PFSK-1 (cell line): ENCODE measurements around the gene PCP2.

Source experiments
- POLR2AphosphoS5 ChIP-seq: IDR thresholded peaks from 2 replicates; pipeline ENCODE4 v1.6.1; 2012; ENCODE audit warnings: low read depth, mild to moderate bottlenecking, control low read depth, low read length, moderate library complexity
- SIN3A ChIP-seq: IDR thresholded peaks from 2 replicates; pipeline ENCODE4 v1.6.1; 2012; ENCODE audit warnings: mild to moderate bottlenecking, low read length, moderate library complexity, borderline replicate concordance; ENCODE audit not compliant: insufficient read depth
- TAF1 ChIP-seq: IDR thresholded peaks from 2 replicates; pipeline ENCODE4 v1.6.1; 2012; ENCODE audit warnings: low read length, control low read depth, borderline replicate concordance; ENCODE audit not compliant: insufficient read depth
- TF ChIP-seq, protein P1 (sequence below), 2 experiments: IDR thresholded peaks; 2 replicates each; pipeline versions ENCODE4 v1.6.1 to v1.8.0; 2011 to 2012; ENCODE audit warnings: low read depth in 2 of 2, low read length in 2 of 2, control low read depth in 1 of 2, inconsistent platforms in 1 of 2, mild to moderate bottlenecking in 1 of 2, moderate library complexity in 1 of 2; ENCODE audit not compliant: insufficient read depth in 1 of 2

GRCh38 chr19:7606289-7606688 lies 27.2 kb downstream of the PCP2 start:
- TF ChIP-seq, protein P1, sequence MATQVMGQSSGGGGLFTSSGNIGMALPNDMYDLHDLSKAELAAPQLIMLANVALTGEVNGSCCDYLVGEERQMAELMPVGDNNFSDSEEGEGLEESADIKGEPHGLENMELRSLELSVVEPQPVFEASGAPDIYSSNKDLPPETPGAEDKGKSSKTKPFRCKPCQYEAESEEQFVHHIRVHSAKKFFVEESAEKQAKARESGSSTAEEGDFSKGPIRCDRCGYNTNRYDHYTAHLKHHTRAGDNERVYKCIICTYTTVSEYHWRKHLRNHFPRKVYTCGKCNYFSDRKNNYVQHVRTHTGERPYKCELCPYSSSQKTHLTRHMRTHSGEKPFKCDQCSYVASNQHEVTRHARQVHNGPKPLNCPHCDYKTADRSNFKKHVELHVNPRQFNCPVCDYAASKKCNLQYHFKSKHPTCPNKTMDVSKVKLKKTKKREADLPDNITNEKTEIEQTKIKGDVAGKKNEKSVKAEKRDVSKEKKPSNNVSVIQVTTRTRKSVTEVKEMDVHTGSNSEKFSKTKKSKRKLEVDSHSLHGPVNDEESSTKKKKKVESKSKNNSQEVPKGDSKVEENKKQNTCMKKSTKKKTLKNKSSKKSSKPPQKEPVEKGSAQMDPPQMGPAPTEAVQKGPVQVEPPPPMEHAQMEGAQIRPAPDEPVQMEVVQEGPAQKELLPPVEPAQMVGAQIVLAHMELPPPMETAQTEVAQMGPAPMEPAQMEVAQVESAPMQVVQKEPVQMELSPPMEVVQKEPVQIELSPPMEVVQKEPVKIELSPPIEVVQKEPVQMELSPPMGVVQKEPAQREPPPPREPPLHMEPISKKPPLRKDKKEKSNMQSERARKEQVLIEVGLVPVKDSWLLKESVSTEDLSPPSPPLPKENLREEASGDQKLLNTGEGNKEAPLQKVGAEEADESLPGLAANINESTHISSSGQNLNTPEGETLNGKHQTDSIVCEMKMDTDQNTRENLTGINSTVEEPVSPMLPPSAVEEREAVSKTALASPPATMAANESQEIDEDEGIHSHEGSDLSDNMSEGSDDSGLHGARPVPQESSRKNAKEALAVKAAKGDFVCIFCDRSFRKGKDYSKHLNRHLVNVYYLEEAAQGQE (IDR thresholded peaks at IDR 0.05; ENCODE audit: insufficient read depth in 1 of 2, low read depth in 2 of 2, low read length in 2 of 2), result no peak
- no peak for TF ChIP-seq SIN3A
- TF ChIP-seq TAF1, result no peak
- no peak for TF ChIP-seq POLR2AphosphoS5
